GM12878 (cell line): ENCODE measurements around the gene C2orf92. TPM values are rescaled to one million over a fixed set of nuclear protein-coding genes. Genes with fewer than 3 reads are reported as not detected.

Source experiments
- BACH1 ChIP-seq: fragments of 450-650 bp; IDR thresholded peaks from 2 replicates; pipeline ENCODE4 v1.6.1; 2017; ENCODE audit warnings: mild to moderate bottlenecking, borderline replicate concordance
- CREB1 ChIP-seq: IDR thresholded peaks from 2 replicates; pipeline ENCODE4 v1.6.1; 2012; ENCODE audit warnings: low read depth, mild to moderate bottlenecking, inconsistent platforms
- DPF2 ChIP-seq: fragments of 450-650 bp; IDR thresholded peaks from 2 replicates; pipeline ENCODE4 v1.6.1; 2017; ENCODE audit warnings: mild to moderate bottlenecking
- EED ChIP-seq: sonication (generic); IDR thresholded peaks from 2 replicates; pipeline ENCODE4 v1.6.1; 2016; ENCODE audit warnings: antibody characterized with exemption, low read depth
- ETV6 ChIP-seq, 2 experiments: fragments of 450-650 bp in 1 of 2; IDR thresholded peaks in 1 of 2; conservative IDR thresholded peaks in 1 of 2; 2 replicates each; pipeline ENCODE4 v1.6.1; 2014; ENCODE audit warnings: antibody characterized with exemption in 1 of 2, borderline replicate concordance in 1 of 2, low read depth in 1 of 2, mild to moderate bottlenecking in 1 of 2, moderate library complexity in 1 of 2
- IRF4 ChIP-seq: IDR thresholded peaks from 2 replicates; pipeline ENCODE4 v1.6.1; 2011; ENCODE audit warnings: low read depth, low read length
- KLF5 ChIP-seq: fragments of 450-650 bp; IDR thresholded peaks from 2 replicates; pipeline ENCODE4 v1.6.1; 2014; ENCODE audit warnings: mild to moderate bottlenecking; ENCODE audit not compliant: partially characterized antibody
- MEF2B ChIP-seq: fragments of 450-650 bp; IDR thresholded peaks from 2 replicates; pipeline ENCODE4 v1.6.1; 2018; ENCODE audit warnings: mild to moderate bottlenecking, moderate library complexity; ENCODE audit not compliant: partially characterized antibody, poor library complexity, severe bottlenecking
- NBN ChIP-seq: fragments of 450-650 bp; IDR thresholded peaks from 2 replicates; pipeline ENCODE4 v1.6.1; 2016
- RELA ChIP-seq: fragments of 450-650 bp; IDR thresholded peaks from 2 replicates; pipeline ENCODE4 v1.8.0; 2014; ENCODE audit warnings: borderline replicate concordance; ENCODE audit not compliant: partially characterized antibody
- RFX5 ChIP-seq: IDR thresholded peaks from 2 replicates; pipeline ENCODE4 v1.6.1; 2011; ENCODE audit warnings: low read depth, low read length, improper control_type of control experiment
- RUNX3 ChIP-seq: IDR thresholded peaks from 2 replicates; pipeline ENCODE4 v1.6.1; 2012; ENCODE audit warnings: low read length, inconsistent platforms
- ZBED1 ChIP-seq: IDR thresholded peaks from 2 replicates; pipeline ENCODE4 v1.6.1; 2016; ENCODE audit warnings: borderline replicate concordance
- ZNF622 ChIP-seq: fragments of 450-650 bp; IDR thresholded peaks from 2 replicates; pipeline ENCODE4 v1.6.1; 2017; ENCODE audit warnings: mild to moderate bottlenecking, inconsistent platforms
- polyA plus RNA-seq, 11 experiments: library from polyadenylated mRNA; depleted of rRNA in 4 of 11; unstranded in 6 of 11; stranded (reverse) in 5 of 11; fragments of >200 nt; fragmentation: Nextera tagmentation in 4 of 11; fragmentation: Illumina TruSeq in 1 of 11; extraction: Ambion mirVana in 4 of 11; extraction: Trizol in 1 of 11; gene quantifications; 1 replicate in 1 of 11; 2 replicates in 10 of 11; pipeline versions ENCODE4 v1.2.1 to v1.2.3, GENCODE V29; 2011 to 2016; ENCODE audit warnings: inconsistent platforms in 2 of 11, missing spikeins in 2 of 11, low read depth in 1 of 11
- total RNA-seq, 4 experiments: library from RNA; depleted of rRNA in 3 of 4; stranded (reverse); fragments of >200 nt in 3 of 4; fragmentation: Illumina TruSeq in 1 of 4; extraction: Trizol in 1 of 4; gene quantifications; 2 replicates each; pipeline versions ENCODE4 v1.2.1 to v1.2.3, GENCODE V29; 2013 to 2021
- TF ChIP-seq, protein P1 (sequence below): fragments of 450-650 bp; IDR thresholded peaks from 2 replicates; pipeline ENCODE4 v1.6.1; 2016; ENCODE audit warnings: mild to moderate bottlenecking
- TF ChIP-seq, protein P2 (sequence below): IDR thresholded peaks from 2 replicates; pipeline ENCODE4 v1.6.1; 2011; ENCODE audit warnings: mild to moderate bottlenecking, low read depth, low read length, moderate library complexity; ENCODE audit not compliant: insufficient replicate concordance
- TF ChIP-seq, protein P3 (sequence below): fragments of 450-650 bp; IDR thresholded peaks from 2 replicates; pipeline ENCODE4 v1.6.1; 2017; ENCODE audit warnings: mild to moderate bottlenecking, moderate library complexity
- TF ChIP-seq, protein P4 (sequence below): IDR thresholded peaks from 2 replicates; pipeline ENCODE4 v1.6.1; 2012; ENCODE audit warnings: low read depth, low read length, improper control_type of control experiment
- TF ChIP-seq, protein P5 (sequence below): IDR thresholded peaks from 2 replicates; pipeline ENCODE4 v1.6.1; 2012; ENCODE audit warnings: low read length, inconsistent platforms

The C2orf92 gene
- total and polyA plus RNA-seq, 10 of the 15 experiments (the other 5 are each of a cell fraction or from before 2014, with no cell fraction given), result 0.40 to 10.1 (median 3.7) TPM

DNA sequence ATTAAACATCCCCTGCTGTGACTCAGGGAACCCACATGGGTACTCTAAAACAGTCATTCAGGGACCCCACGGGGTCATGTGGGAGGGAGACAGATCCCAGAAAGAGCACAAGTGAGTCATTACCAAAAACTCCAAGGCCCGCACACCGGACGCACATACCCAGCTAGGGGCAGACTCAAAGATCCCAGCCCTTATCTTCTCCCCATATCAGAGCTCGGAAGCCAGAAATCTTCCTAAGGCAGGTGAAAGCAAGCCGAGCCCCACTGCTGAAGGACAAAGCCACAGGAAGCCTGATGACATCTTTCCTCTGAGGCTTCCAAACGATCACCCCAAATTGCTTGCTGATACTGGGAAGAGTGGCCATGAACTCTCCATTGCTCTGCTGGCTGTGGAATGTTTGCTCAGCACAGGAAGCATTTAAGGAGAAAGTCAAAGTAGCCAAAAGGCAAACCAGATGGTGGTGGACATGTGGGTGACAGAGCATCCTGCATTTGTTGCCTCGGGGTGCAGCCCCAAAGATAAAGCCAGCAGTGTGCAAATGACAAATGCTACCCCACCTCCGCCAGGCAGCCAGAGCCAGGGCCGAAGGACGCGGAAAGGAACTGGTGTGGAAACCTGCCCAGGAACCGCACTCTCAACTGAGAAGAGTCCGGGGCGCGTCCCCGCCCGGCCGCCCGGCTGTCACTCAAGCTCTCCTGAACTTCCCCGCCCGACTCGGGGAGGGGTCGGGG, 6.5 kb upstream of the C2orf92 start (continued):
- TF ChIP-seq KLF5, result peak; percentile 39
- no peak for TF ChIP-seq BACH1
- TF ChIP-seq, protein P1, sequence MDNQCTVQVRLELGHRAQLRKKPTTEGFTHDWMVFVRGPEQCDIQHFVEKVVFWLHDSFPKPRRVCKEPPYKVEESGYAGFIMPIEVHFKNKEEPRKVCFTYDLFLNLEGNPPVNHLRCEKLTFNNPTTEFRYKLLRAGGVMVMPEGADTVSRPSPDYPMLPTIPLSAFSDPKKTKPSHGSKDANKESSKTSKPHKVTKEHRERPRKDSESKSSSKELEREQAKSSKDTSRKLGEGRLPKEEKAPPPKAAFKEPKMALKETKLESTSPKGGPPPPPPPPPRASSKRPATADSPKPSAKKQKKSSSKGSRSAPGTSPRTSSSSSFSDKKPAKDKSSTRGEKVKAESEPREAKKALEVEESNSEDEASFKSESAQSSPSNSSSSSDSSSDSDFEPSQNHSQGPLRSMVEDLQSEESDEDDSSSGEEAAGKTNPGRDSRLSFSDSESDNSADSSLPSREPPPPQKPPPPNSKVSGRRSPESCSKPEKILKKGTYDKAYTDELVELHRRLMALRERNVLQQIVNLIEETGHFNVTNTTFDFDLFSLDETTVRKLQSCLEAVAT, result peak; percentile 63; the same call in 1 of the 2 replicates
- peak; percentile 29; the same call in 1 of the 2 replicates for TF ChIP-seq CREB1
- peak; percentile 64 for TF ChIP-seq RUNX3
- 0 out of 2 replicates have a peak, but pooled peaks have one; percentile 41 for TF ChIP-seq ZBED1
- no peak for TF ChIP-seq RELA
- TF ChIP-seq DPF2, result peak; percentile 14; the same call in 1 of the 2 replicates
- peak; percentile 88 for TF ChIP-seq EED
- no peak for TF ChIP-seq ZNF622
- TF ChIP-seq, protein P2, sequence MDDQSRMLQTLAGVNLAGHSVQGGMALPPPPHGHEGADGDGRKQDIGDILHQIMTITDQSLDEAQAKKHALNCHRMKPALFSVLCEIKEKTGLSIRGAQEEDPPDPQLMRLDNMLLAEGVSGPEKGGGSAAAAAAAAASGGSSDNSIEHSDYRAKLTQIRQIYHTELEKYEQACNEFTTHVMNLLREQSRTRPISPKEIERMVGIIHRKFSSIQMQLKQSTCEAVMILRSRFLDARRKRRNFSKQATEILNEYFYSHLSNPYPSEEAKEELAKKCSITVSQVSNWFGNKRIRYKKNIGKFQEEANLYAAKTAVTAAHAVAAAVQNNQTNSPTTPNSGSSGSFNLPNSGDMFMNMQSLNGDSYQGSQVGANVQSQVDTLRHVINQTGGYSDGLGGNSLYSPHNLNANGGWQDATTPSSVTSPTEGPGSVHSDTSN, result peak; percentile 94
- TF ChIP-seq MEF2B, result peak; percentile 11
- TF ChIP-seq IRF4, result peak; percentile 36; the same call in 1 of the 2 replicates
- TF ChIP-seq, protein P3, sequence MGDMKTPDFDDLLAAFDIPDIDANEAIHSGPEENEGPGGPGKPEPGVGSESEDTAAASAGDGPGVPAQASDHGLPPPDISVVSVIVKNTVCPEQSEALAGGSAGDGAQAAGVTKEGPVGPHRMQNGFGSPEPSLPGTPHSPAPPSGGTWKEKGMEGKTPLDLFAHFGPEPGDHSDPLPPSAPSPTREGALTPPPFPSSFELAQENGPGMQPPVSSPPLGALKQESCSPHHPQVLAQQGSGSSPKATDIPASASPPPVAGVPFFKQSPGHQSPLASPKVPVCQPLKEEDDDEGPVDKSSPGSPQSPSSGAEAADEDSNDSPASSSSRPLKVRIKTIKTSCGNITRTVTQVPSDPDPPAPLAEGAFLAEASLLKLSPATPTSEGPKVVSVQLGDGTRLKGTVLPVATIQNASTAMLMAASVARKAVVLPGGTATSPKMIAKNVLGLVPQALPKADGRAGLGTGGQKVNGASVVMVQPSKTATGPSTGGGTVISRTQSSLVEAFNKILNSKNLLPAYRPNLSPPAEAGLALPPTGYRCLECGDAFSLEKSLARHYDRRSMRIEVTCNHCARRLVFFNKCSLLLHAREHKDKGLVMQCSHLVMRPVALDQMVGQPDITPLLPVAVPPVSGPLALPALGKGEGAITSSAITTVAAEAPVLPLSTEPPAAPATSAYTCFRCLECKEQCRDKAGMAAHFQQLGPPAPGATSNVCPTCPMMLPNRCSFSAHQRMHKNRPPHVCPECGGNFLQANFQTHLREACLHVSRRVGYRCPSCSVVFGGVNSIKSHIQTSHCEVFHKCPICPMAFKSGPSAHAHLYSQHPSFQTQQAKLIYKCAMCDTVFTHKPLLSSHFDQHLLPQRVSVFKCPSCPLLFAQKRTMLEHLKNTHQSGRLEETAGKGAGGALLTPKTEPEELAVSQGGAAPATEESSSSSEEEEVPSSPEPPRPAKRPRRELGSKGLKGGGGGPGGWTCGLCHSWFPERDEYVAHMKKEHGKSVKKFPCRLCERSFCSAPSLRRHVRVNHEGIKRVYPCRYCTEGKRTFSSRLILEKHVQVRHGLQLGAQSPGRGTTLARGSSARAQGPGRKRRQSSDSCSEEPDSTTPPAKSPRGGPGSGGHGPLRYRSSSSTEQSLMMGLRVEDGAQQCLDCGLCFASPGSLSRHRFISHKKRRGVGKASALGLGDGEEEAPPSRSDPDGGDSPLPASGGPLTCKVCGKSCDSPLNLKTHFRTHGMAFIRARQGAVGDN, result no peak
- TF ChIP-seq, protein P4, sequence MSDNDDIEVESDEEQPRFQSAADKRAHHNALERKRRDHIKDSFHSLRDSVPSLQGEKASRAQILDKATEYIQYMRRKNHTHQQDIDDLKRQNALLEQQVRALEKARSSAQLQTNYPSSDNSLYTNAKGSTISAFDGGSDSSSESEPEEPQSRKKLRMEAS, result peak; percentile 17; the same call in 1 of the 2 replicates
- TF ChIP-seq RFX5, result 0 out of 2 replicates have a peak, but pooled peaks have one; percentile 13
- TF ChIP-seq, protein P5, sequence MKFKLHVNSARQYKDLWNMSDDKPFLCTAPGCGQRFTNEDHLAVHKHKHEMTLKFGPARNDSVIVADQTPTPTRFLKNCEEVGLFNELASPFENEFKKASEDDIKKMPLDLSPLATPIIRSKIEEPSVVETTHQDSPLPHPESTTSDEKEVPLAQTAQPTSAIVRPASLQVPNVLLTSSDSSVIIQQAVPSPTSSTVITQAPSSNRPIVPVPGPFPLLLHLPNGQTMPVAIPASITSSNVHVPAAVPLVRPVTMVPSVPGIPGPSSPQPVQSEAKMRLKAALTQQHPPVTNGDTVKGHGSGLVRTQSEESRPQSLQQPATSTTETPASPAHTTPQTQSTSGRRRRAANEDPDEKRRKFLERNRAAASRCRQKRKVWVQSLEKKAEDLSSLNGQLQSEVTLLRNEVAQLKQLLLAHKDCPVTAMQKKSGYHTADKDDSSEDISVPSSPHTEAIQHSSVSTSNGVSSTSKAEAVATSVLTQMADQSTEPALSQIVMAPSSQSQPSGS, result peak; percentile 65; the same call in 1 of the 2 replicates
- TF ChIP-seq NBN, result peak; percentile 56; the same call in 1 of the 2 replicates
- TF ChIP-seq ETV6 (conservative IDR thresholded peaks at IDR 0.05 in 1 of 2, IDR thresholded peaks at IDR 0.05 in 1 of 2; ENCODE audit: borderline replicate concordance in 1 of 2, low read depth in 1 of 2), result peak in 1 of 2 experiments; percentile 43; a peak in 1 of 4 replicates
